ENCODE results near the gene SEMA5A. TPM values are rescaled to one million over a fixed set of nuclear protein-coding genes. Genes with fewer than 3 reads are reported as not detected.

SEMA5A gene
- total and polyA plus RNA-seq, 2 donors: 1.2 to 2.5 TPM

DNA sequence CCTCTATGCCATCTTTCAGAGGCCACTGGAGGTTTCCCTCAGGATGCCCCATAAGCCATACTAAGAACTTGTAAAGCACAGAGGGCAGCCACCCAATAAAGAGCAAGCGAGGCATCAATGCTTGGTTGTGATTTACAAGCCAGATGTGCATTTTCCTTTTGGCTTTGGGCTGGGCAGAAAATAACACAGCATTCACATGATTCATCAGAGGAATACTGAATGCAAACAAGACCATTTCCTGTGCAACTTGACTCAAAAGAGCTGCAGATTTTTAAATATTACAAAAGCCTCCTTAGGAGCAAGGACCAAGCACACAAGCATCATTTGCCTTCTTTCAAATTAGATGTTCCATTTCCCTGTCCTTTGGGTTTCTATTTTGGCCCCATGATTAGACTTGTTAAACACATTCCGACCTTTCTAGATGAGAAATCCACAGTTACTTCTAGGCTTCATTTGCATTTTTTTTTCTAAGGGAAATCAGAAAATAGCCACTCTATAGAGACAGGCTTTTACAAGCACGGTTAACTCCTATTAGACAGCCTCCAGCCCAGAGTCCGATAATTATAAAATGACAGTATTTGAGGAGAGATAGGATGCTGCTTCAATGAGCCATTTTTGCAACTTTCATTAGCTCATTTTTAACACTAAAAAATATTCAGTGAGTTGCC lies 207.8 kb downstream of the SEMA5A start:
- WGBS: 89% methylated on average over 4 of the region's 4 CpGs
- Histone ChIP-seq H3K9me3 (ENCODE audit: control insufficient read depth in 2 of 2, insufficient read depth in 1 of 2, low read length in 1 of 2) (no peaks in the 10 kb centered on the region), H3K36me3 (ENCODE audit: control insufficient read depth in 2 of 2, insufficient read depth in 2 of 2, low read length in 1 of 2) (no peaks in the 10 kb centered on the region), H3K4me1 (ENCODE audit: control insufficient read depth in 2 of 2, insufficient read depth in 2 of 2, low read length in 2 of 2) (no peaks in the 10 kb centered on the region), H3K4me3 (ENCODE audit: low read length in 2 of 2) (no peak overlapping the region), H3K27ac (ENCODE audit: low read depth in 1 of 2, low read length in 1 of 2) (no peak overlapping the region), H3K27me3 (ENCODE audit: control insufficient read depth in 2 of 2, insufficient read depth in 1 of 2, low read length in 1 of 2) (no peaks in the 10 kb centered on the region)
- no peak for DNase-seq (ENCODE audit: low read depth in 6 of 9, low spot score in 9 of 9)

DNA sequence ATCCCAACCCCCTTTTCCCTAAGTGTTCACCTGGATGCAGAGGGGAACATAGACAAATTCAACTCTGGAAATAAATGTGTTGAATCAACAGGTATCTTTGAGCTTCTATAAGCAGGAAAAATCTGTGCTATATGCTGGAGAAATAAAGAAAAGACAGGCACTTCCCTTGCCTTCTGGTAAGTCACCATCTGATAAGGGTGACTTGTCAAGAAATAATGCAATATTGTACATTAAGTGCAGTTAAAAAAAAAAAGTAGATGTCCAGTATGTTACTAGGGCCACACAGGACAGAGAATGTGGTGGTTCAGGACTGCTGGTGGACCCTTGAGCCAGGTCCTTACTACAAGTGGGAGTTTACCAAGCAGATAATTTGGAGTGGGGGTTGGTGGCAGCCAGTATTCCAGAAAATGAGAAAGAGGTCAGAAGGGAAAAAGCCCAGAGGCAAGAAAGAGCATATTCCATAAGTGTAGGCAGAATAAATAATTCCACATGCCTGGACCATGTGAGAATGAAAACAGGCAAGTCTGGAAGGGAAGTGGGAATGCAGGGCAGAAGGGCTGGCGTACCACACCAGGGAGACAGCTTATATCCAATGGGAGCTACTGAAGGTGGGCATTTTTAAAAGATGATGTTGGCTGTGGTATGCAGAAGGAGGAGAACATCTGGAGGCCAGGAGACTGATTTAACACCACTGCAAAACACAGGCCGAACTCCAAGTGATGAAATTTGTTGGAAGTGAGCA lies 209.9 kb downstream of the SEMA5A start:
- no peaks in the 10 kb centered on the region for H3K36me3 ChIP-seq (ENCODE audit: control insufficient read depth in 2 of 2, insufficient read depth in 2 of 2, low read length in 1 of 2)
- H3K27ac ChIP-seq (ENCODE audit: low read depth in 1 of 2, low read length in 1 of 2): no peak overlapping the region
- no peaks in the 10 kb centered on the region for H3K27me3 ChIP-seq (ENCODE audit: control insufficient read depth in 2 of 2, insufficient read depth in 1 of 2, low read length in 1 of 2)
- H3K9me3 ChIP-seq (ENCODE audit: control insufficient read depth in 2 of 2, insufficient read depth in 1 of 2, low read length in 1 of 2): no peaks in the 10 kb centered on the region
- no peaks in the 10 kb centered on the region for H3K4me1 ChIP-seq (ENCODE audit: control insufficient read depth in 2 of 2, insufficient read depth in 2 of 2, low read length in 2 of 2)
- 89% methylated on average over 2 of the region's 2 CpGs for WGBS
- no peak for DNase-seq (ENCODE audit: low read depth in 6 of 9, low spot score in 9 of 9)
- H3K4me3 ChIP-seq (ENCODE audit: low read length in 2 of 2): no peak overlapping the region

- 92% methylated on average over 2 of the region's 2 CpGs for WGBS
- Histone ChIP-seq H3K4me3 (ENCODE audit: low read length in 2 of 2) (no peak overlapping the region), H3K27ac (ENCODE audit: low read depth in 1 of 2, low read length in 1 of 2) (no peak overlapping the region), H3K4me1 (ENCODE audit: control insufficient read depth in 2 of 2, insufficient read depth in 2 of 2, low read length in 2 of 2) (no peaks in the 10 kb centered on the region), H3K9me3 (ENCODE audit: control insufficient read depth in 2 of 2, insufficient read depth in 1 of 2, low read length in 1 of 2) (no peaks in the 10 kb centered on the region), H3K27me3 (ENCODE audit: control insufficient read depth in 2 of 2, insufficient read depth in 1 of 2, low read length in 1 of 2) (no peaks in the 10 kb centered on the region), H3K36me3 (ENCODE audit: control insufficient read depth in 2 of 2, insufficient read depth in 2 of 2, low read length in 1 of 2) (no peaks in the 10 kb centered on the region)
- no peak for DNase-seq (ENCODE audit: low read depth in 6 of 9, low spot score in 9 of 9)
Measured at GRCh38 chr5:9335269-9335668, 210.6 kb downstream of the SEMA5A start.

GRCh38 chr5:9332026-9332425 lies 213.8 kb downstream of the SEMA5A start:
- Histone ChIP-seq H3K9me3 (ENCODE audit: control insufficient read depth in 2 of 2, insufficient read depth in 1 of 2, low read length in 1 of 2) (no peaks in the 10 kb centered on the region), H3K36me3 (ENCODE audit: control insufficient read depth in 2 of 2, insufficient read depth in 2 of 2, low read length in 1 of 2) (no peaks in the 10 kb centered on the region), H3K4me3 (ENCODE audit: low read length in 2 of 2) (no peak overlapping the region), H3K27ac (ENCODE audit: low read depth in 1 of 2, low read length in 1 of 2) (no peak overlapping the region), H3K4me1 (ENCODE audit: control insufficient read depth in 2 of 2, insufficient read depth in 2 of 2, low read length in 2 of 2) (no peaks in the 10 kb centered on the region), H3K27me3 (ENCODE audit: control insufficient read depth in 2 of 2, insufficient read depth in 1 of 2, low read length in 1 of 2) (no peaks in the 10 kb centered on the region)
- DNase-seq (ENCODE audit: low read depth in 6 of 9, low spot score in 9 of 9): no peak
- WGBS: 84% methylated on average over 4 of the region's 4 CpGs

GRCh38 chr5:9331372-9331771 lies 214.5 kb downstream of the SEMA5A start:
- WGBS: 41% methylated on average over 1 of the region's 1 CpG
- H3K4me3 ChIP-seq (ENCODE audit: low read length in 2 of 2): no peak overlapping the region
- no peak for DNase-seq (ENCODE audit: low read depth in 6 of 9, low spot score in 9 of 9)
- no peaks in the 10 kb centered on the region for H3K27me3 ChIP-seq (ENCODE audit: control insufficient read depth in 2 of 2, insufficient read depth in 1 of 2, low read length in 1 of 2)
- H3K4me1 ChIP-seq (ENCODE audit: control insufficient read depth in 2 of 2, insufficient read depth in 2 of 2, low read length in 2 of 2): no peaks in the 10 kb centered on the region
- H3K9me3 ChIP-seq (ENCODE audit: control insufficient read depth in 2 of 2, insufficient read depth in 1 of 2, low read length in 1 of 2): no peaks in the 10 kb centered on the region
- H3K27ac ChIP-seq (ENCODE audit: low read depth in 1 of 2, low read length in 1 of 2): no peak overlapping the region
- no peaks in the 10 kb centered on the region for H3K36me3 ChIP-seq (ENCODE audit: control insufficient read depth in 2 of 2, insufficient read depth in 2 of 2, low read length in 1 of 2)

DNA sequence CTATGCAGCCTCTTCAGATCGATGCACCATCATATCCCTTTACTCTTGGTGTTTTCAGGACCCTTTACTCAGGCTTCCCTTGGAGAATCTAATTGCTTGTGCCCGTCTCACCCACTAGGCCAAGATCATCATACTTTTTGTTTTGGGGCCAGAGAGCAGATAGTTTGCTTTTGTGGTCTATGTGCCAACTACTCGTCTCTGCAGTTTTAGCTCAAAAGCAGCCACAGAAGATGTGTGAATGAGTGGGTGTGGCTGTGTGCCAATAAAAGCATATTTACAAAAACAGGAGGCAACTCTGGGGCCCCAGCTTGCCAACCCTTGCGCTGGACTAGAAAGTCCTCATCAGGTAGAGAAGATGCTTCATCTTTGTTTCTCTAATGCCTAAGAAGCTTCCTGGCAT lies 216.8 kb downstream of the SEMA5A start:
- H3K36me3 ChIP-seq (ENCODE audit: control insufficient read depth in 2 of 2, insufficient read depth in 2 of 2, low read length in 1 of 2): no peaks in the 10 kb centered on the region
- DNase-seq (ENCODE audit: low read depth in 6 of 9, low spot score in 9 of 9): no peak
- no peak overlapping the region for H3K4me3 ChIP-seq (ENCODE audit: low read length in 2 of 2)
- no peak overlapping the region for H3K27ac ChIP-seq (ENCODE audit: low read depth in 1 of 2, low read length in 1 of 2)
- H3K4me1 ChIP-seq (ENCODE audit: control insufficient read depth in 2 of 2, insufficient read depth in 2 of 2, low read length in 2 of 2): no peaks in the 10 kb centered on the region
- 69% methylated on average over 4 of the region's 4 CpGs for WGBS
- H3K9me3 ChIP-seq (ENCODE audit: control insufficient read depth in 2 of 2, insufficient read depth in 1 of 2, low read length in 1 of 2): no peaks in the 10 kb centered on the region
- H3K27me3 ChIP-seq (ENCODE audit: control insufficient read depth in 2 of 2, insufficient read depth in 1 of 2, low read length in 1 of 2): no peaks in the 10 kb centered on the region

GRCh38 chr5:9325549-9325948 lies 220.3 kb downstream of the SEMA5A start:
- no peak for DNase-seq (ENCODE audit: low read depth in 6 of 9, low spot score in 9 of 9)
- Histone ChIP-seq H3K4me1 (ENCODE audit: control insufficient read depth in 2 of 2, insufficient read depth in 2 of 2, low read length in 2 of 2) (no peaks in the 10 kb centered on the region), H3K9me3 (ENCODE audit: control insufficient read depth in 2 of 2, insufficient read depth in 1 of 2, low read length in 1 of 2) (no peaks in the 10 kb centered on the region), H3K27me3 (ENCODE audit: control insufficient read depth in 2 of 2, insufficient read depth in 1 of 2, low read length in 1 of 2) (no peaks in the 10 kb centered on the region), H3K27ac (ENCODE audit: low read depth in 1 of 2, low read length in 1 of 2) (no peak overlapping the region), H3K4me3 (ENCODE audit: low read length in 2 of 2) (no peak overlapping the region), H3K36me3 (ENCODE audit: control insufficient read depth in 2 of 2, insufficient read depth in 2 of 2, low read length in 1 of 2) (no peaks in the 10 kb centered on the region)
- WGBS: 93% methylated on average over 4 of the region's 4 CpGs

DNA sequence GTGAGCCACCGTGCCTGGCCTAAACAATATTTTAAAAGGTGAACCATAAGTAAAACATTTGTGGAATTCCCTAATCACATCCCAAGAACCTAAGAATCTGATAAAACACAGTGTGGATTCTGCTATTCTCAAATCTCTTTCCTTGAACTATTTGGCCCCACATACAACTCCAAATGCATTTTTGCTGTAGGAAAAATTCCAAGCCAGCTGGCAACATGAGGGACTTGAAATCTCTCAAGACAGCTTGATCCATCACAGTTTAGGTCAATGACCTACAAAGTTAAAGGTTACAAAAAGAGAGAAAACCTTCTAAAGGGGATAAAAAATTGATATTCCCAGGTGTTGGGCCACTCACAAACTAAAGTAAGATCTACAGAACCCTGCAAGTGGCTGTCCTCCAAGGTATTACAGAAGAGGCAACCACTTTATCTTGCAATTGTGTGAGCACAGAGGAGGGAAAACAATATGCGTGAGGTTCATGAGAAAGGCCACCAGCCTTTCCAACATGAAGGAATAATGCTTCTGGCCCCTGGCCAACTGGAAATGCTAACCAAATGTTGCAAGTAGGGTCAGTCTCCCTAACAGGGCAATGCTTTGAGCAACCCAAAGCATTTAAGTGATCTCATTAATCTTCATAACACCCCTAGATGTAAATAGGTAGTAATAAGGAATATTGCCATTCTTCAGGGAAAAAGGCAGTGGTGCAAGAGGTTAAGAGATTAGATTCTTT lies 221.4 kb downstream of the SEMA5A start:
- WGBS: 97% methylated on average over 2 of the region's 2 CpGs
- DNase-seq (ENCODE audit: low read depth in 6 of 9, low spot score in 9 of 9): no peak
- no peak overlapping the region for H3K4me3 ChIP-seq (ENCODE audit: low read length in 2 of 2)
- no peaks in the 10 kb centered on the region for H3K36me3 ChIP-seq (ENCODE audit: control insufficient read depth in 2 of 2, insufficient read depth in 2 of 2, low read length in 1 of 2)
- no peaks in the 10 kb centered on the region for H3K27me3 ChIP-seq (ENCODE audit: control insufficient read depth in 2 of 2, insufficient read depth in 1 of 2, low read length in 1 of 2)
- H3K27ac ChIP-seq (ENCODE audit: low read depth in 1 of 2, low read length in 1 of 2): no peak overlapping the region
- no peaks in the 10 kb centered on the region for H3K4me1 ChIP-seq (ENCODE audit: control insufficient read depth in 2 of 2, insufficient read depth in 2 of 2, low read length in 2 of 2)
- no peaks in the 10 kb centered on the region for H3K9me3 ChIP-seq (ENCODE audit: control insufficient read depth in 2 of 2, insufficient read depth in 1 of 2, low read length in 1 of 2)

GRCh38 chr5:9320652-9321051 lies 225.2 kb downstream of the SEMA5A start:
- Histone ChIP-seq H3K27me3 (ENCODE audit: control insufficient read depth in 2 of 2, insufficient read depth in 1 of 2, low read length in 1 of 2) (no peaks in the 10 kb centered on the region), H3K4me1 (ENCODE audit: control insufficient read depth in 2 of 2, insufficient read depth in 2 of 2, low read length in 2 of 2) (no peaks in the 10 kb centered on the region), H3K27ac (ENCODE audit: low read depth in 1 of 2, low read length in 1 of 2) (no peak overlapping the region), H3K36me3 (ENCODE audit: control insufficient read depth in 2 of 2, insufficient read depth in 2 of 2, low read length in 1 of 2) (no peaks in the 10 kb centered on the region), H3K9me3 (ENCODE audit: control insufficient read depth in 2 of 2, insufficient read depth in 1 of 2, low read length in 1 of 2) (no peaks in the 10 kb centered on the region), H3K4me3 (ENCODE audit: low read length in 2 of 2) (no peak overlapping the region)
- 92% methylated on average over 3 of the region's 3 CpGs for WGBS
- DNase-seq (ENCODE audit: low read depth in 6 of 9, low spot score in 9 of 9): no peak

Measured in thymus (tissue), 11 donors.